T47D (cell line): Measurements from ENCODE around the gene KRTAP4-6.
"Not testable (repeated sequence)": the region's sequence is repeated elsewhere in the genome, so short reads cannot be mapped to it uniquely, and the experiment has no call there.

Source experiments
- DNase-seq, 2 experiments: peaks; one replicate each; pipeline versions ENCODE4 v3.0.0 to v3.0.0-alpha.2; 2011 to 2012; ENCODE audit warnings: low read depth in 1 of 2, low spot score in 1 of 2
- JUND ChIP-seq: IDR thresholded peaks from 2 replicates; pipeline ENCODE4 v1.6.1; 2012; ENCODE audit warnings: low read depth
- in situ Hi-C: cut with HindIII; loops from 2 replicates; pipeline ENCODE4 v1.10.0; 2016; ENCODE audit warnings: low sequenced_read_pairs, low pct_unique_long_range_greater_than_20kb

KRTAP4-6 gene

GRCh38 chr17:41133880-41134735 lies 6.2 kb downstream of the KRTAP4-6 start:
- in situ Hi-C loops = no loop called here
- no peak for TF ChIP-seq JUND

GRCh38 chr17:41131979-41132378 lies 8.4 kb downstream of the KRTAP4-6 start:
- in situ Hi-C loops = no loop called here
- no peak for DNase-seq
- no peak for TF ChIP-seq JUND

More at GRCh38 chr17:41133880-41134735, 6.2 kb downstream of the KRTAP4-6 start:
- no peak for DNase-seq

GRCh38 chr17:41127371-41127770 lies 13.0 kb downstream of the KRTAP4-6 start:
- DNase-seq = no peak
- no peak for TF ChIP-seq JUND
- in situ Hi-C loops = no loop called here

- no peak for DNase-seq
- no peak for TF ChIP-seq JUND
- in situ Hi-C loops = no loop called here
Measured at GRCh38 chr17:41126412-41126811, 13.9 kb downstream of the KRTAP4-6 start.

- DNase-seq = no peak
- in situ Hi-C loops = no loop called here
- TF ChIP-seq JUND = no peak
Measured at GRCh38 chr17:41125064-41125463, 15.3 kb downstream of the KRTAP4-6 start.

GRCh38 chr17:41123991-41124371 lies 16.4 kb downstream of the KRTAP4-6 start, which contains the start of gene KRTAP4-12:
Gene KRTAP4-12 (minus strand): TSS chr17:41124182. CDS start chr17:41124122, 60 bp downstream.
- DNase-seq, in situ Hi-C loops: not testable (repeated sequence)

- in situ Hi-C loops, DNase-seq: not testable (repeated sequence)
Measured at GRCh38 chr17:41123292-41123990, 16.9 kb downstream of the KRTAP4-6 start.

- DNase-seq = no peak
- in situ Hi-C loops = no loop called here
- TF ChIP-seq JUND = no peak
Measured at GRCh38 chr17:41121742-41122141, 18.6 kb downstream of the KRTAP4-6 start.

GRCh38 chr17:41119696-41120690 lies 20.4 kb downstream of the KRTAP4-6 start:
- DNase-seq, in situ Hi-C loops: not testable (repeated sequence)

GRCh38 chr17:41118721-41119120 lies 21.6 kb downstream of the KRTAP4-6 start:
- no peak for DNase-seq
- TF ChIP-seq JUND = no peak
- in situ Hi-C loops = no loop called here

- DNase-seq, in situ Hi-C loops: not testable (repeated sequence)
Measured at GRCh38 chr17:41117846-41118386, 22.4 kb downstream of the KRTAP4-6 start, which contains the start of gene KRTAP4-11. Gene KRTAP4-11 (minus strand): TSS chr17:41118373. CDS start chr17:41118315, 58 bp downstream.

- in situ Hi-C loops = no loop called here
- no peak for TF ChIP-seq JUND
- peak in 1 of 2 experiments; percentile 56 for DNase-seq
Measured at GRCh38 chr17:41116297-41116696, 24.0 kb downstream of the KRTAP4-6 start.
